Esophagus squamous epithelium (tissue), 4 donors: ENCODE results near the gene SNX27.

ENCODE experiments used
- CTCF ChIP-seq, 6 experiments: fragments of 450-650 bp in 4 of 6; fragments of 200-600 bp in 2 of 6; sonication (generic) in 2 of 6; IDR thresholded peaks; one replicate each; pipeline ENCODE4 v1.5.1; 2016 to 2019; ENCODE audit warnings: antibody characterized with exemption in 6 of 6, mild to moderate bottlenecking in 4 of 6, moderate library complexity in 4 of 6
- POLR2A ChIP-seq, 4 donors: fragments of 450-650 bp; IDR thresholded peaks; one replicate each; pipeline ENCODE4 v1.6.1; 2017; ENCODE audit warnings: antibody characterized with exemption in 4 of 4, mild to moderate bottlenecking in 4 of 4, moderate library complexity in 3 of 4

- TF ChIP-seq CTCF (IDR thresholded peaks at IDR 0.05), result no peak
- no peak for TF ChIP-seq POLR2A (IDR thresholded peaks at IDR 0.05)
Measured at GRCh38 chr1:151741516-151741915, 129.7 kb downstream of the SNX27 start.
